D721Med (cell line): ENCODE results near the gene AFDN.

Experiments used
- DNase-seq: peaks from one replicate; pipeline ENCODE4 v3.0.0; 2011; ENCODE audit warnings: low spot score; ENCODE audit not compliant: insufficient read length
- FAIRE-seq: peaks from 2 replicates; lab custom pipeline; 2011; peaks lifted over from hg19 to GRCh38; lab: Jason Lieb, UNC
- TF ChIP-seq, protein P1 (sequence below): IDR thresholded peaks from 2 replicates; pipeline ENCODE4 v1.5.1; 2012; ENCODE audit warnings: mild to moderate bottlenecking, control low read depth; ENCODE audit not compliant: insufficient read depth; ENCODE audit errors: missing control alignments

The AFDN gene

GRCh38 chr6:167977717-167978467 is 151.2 kb downstream of the AFDN start:
- FAIRE-seq (no peak), DNase-seq (no peak)
- TF ChIP-seq, protein P1, sequence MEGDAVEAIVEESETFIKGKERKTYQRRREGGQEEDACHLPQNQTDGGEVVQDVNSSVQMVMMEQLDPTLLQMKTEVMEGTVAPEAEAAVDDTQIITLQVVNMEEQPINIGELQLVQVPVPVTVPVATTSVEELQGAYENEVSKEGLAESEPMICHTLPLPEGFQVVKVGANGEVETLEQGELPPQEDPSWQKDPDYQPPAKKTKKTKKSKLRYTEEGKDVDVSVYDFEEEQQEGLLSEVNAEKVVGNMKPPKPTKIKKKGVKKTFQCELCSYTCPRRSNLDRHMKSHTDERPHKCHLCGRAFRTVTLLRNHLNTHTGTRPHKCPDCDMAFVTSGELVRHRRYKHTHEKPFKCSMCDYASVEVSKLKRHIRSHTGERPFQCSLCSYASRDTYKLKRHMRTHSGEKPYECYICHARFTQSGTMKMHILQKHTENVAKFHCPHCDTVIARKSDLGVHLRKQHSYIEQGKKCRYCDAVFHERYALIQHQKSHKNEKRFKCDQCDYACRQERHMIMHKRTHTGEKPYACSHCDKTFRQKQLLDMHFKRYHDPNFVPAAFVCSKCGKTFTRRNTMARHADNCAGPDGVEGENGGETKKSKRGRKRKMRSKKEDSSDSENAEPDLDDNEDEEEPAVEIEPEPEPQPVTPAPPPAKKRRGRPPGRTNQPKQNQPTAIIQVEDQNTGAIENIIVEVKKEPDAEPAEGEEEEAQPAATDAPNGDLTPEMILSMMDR = no peak

- TF ChIP-seq, protein P1 = no peak
- no peak for FAIRE-seq
- DNase-seq = no peak
Measured at GRCh38 chr6:167978607-167979006, 151.9 kb downstream of the AFDN start.

DNA sequence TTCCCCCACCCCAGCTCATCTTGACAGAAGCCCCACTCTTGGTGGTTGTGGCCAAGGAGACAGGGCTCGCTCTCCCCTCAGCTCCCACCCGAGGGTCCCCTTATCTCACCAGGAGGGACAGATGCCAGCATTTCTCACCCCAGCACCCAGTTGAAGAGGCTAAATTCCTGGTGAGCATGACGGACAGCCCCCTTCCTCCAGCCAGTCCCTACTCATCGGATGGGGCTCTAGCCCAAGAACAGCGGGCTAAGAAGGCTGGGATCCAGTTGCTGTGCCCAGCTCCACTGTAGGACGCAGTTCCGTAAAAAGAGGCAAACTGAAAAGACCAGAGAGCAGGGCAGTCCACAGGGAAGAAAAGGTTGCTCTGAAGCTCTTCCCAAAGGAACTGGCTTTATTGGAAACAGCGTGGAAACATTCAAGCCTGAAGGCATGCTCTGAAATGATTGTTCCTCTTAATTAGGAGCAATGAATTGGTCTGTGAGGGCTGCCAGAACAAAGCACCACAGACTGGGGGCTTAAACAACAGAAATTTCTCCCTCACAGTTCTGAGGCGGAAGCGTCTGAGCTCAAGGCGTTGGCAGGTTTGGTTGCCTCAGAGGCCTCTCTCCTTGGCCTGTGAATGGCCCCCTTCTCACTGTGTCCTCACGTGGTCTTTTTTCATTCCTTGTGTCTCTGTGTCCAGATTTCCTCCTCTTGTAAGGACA is 152.9 kb downstream of the AFDN start:
- FAIRE-seq (no peak), DNase-seq (no peak)
- TF ChIP-seq, protein P1 = no peak

DNA sequence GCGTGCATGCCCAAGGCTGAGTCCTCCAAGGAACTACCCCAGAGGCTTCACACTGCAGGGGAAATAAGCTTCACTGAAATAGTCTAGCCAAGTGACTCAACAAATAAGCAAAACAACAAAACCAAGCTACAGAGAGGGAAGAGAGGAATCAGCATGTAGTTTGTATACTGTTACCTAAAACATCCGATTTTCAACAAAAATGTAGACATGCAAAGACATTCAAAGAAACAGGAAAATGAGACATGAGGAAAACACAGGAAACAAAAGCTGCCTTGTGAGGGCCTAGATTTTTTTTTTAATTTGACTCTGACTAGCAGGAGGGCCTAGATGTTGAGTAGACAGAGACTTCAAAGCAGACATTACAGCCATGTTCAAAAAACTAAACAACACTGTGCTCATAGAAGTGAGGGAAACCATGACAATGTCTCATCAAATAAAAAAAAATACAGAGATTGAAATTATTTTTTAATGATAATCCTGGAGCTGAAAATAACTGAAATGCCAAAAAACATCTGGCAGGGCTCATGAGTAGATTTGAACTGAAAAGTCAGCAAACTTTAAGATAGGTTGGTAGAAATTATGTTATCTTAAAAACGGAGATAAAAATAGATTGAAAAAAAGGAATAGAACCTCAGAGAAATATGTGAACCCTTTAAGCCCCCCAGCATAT is 154.3 kb downstream of the AFDN start:
- no peak for FAIRE-seq
- TF ChIP-seq, protein P1 = no peak
- no peak for DNase-seq

DNA sequence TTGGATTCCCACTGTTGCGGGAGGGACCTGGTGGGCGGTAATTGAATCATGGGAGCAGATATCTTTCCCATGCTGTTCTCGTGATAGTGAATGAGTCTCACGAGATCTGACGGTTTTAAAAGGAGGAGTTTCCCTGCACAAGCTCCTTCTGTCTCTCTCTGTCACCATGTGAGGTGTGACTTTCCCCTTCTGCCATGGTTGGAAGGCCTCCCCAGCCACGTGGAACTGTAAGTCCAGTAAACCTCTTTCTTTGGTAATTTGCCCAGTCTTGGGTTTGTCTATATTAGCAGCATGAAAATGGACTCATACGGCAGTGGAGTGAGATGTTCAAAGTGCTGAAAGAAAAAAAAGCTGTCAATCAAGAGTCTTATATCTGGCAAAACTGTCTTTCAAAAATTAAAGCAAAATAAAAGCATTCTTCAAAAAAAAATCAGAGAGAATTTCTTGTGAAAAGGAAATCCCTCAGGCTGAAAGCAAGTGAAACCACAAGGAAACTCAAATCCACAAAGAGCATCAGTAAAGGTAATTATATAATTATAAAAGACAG is 155.3 kb downstream of the AFDN start:
- TF ChIP-seq, protein P1 = no peak
- no peak for DNase-seq
- FAIRE-seq = no peak

DNA sequence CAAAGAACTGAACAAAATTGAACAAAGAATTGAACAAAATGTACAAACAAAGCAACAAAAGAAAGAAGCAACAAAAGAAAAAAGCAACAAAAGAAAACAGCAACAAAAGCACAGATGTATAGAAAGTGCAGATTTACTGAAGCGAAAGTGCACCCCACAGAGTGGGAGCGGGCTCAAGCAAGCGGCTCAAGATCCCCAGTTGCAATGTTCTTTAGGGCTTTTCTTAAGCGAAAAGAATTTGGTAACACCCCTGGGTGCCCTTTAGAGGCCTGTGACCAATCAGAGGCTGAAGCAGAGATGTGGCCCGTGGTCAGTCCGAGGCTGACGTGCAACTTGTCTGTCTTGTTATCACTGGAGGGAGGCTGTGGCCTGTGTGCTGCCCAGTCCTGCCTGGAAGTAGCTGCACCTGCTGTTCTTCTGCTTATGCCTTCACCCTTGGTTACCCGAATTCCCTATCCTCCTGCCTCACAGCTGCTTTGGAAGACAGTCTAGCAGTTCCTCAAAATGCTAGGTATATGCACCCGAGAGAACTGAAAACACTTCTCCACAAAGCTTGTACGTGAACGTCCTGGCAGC is 157.5 kb downstream of the AFDN start:
- FAIRE-seq (no peak), DNase-seq (no peak)
- TF ChIP-seq, protein P1 = no peak
